BJ (cell line): ENCODE data around the gene HEMK1. TPM values are rescaled to one million over a fixed set of nuclear protein-coding genes. Genes with fewer than 3 reads are reported as not detected.
A peak's percentile ranks its signal among the peaks of the same experiment; 100 is the strongest.

Experiments
- CTCF ChIA-PET: fragments of 350-600 bp; formaldehyde crosslinking; extraction: SDS; loops from one replicate; lab custom pipeline; 2021; ENCODE audit warnings: antibody characterized with exemption, inconsistent platforms; lab: Yijun Ruan, JAX
- POLR2A ChIA-PET: fragments of 300-600 bp; sonication (Branson Sonifier 250); formaldehyde crosslinking; extraction: SDS; loops from one replicate; lab custom pipeline; 2021; ENCODE audit warnings: antibody characterized with exemption; lab: Charles Lee
- DNase-seq: peaks from one replicate; pipeline ENCODE4 v3.0.0-alpha.2; 2011; ENCODE audit warnings: low read depth
- H3K27me3 ChIP-seq: 2 replicates; pipeline ENCODE4 v1.6.0; 2011; ENCODE audit warnings: low read length; ENCODE audit not compliant: control insufficient read depth, insufficient read depth
- H3K36me3 ChIP-seq: 2 replicates; pipeline ENCODE4 v1.5.1; 2011; ENCODE audit warnings: low read length; ENCODE audit not compliant: control insufficient read depth, insufficient read depth
- H3K4me3 ChIP-seq: 2 replicates; pipeline ENCODE4 v1.5.1; 2011; ENCODE audit warnings: low read depth, mild to moderate bottlenecking, control low read depth, low read length
- polyA plus RNA-seq: library from polyadenylated mRNA; depleted of rRNA; stranded (reverse); fragments of >200 nt; gene quantifications from 2 replicates; pipeline ENCODE4 v1.2.3, GENCODE V29; 2011
- TF ChIP-seq, protein P1 (sequence below): IDR thresholded peaks from 2 replicates; pipeline ENCODE4 v1.5.1; 2011; ENCODE audit warnings: low read depth, mild to moderate bottlenecking, control low read depth, inconsistent platforms, low read length, moderate library complexity; ENCODE audit not compliant: insufficient read depth

The HEMK1 gene
- polyA plus RNA-seq, 1 experiment: 21.3 TPM

DNA sequence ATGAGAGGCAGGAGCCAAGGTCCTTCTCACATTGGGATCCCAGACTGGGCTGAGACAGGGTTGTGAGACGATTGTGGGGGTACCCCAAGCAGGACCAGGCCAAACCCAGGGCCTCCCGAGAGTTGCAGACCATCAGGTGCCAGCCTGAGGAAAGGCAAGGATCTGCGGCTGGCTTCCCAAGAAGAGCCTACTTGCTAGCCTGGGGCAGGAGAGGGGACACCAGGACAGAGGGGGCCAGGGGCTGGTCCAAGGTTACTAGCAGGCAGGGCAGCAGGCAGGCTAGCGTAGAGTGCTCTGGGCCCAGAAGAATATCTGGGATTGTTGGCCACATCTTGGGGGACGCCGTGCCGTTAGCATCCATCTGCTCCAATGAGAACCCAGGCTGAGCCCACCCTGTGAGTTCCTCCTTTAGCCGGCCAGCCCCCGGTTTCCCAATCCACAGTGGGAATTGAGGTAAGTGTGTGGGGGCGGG, 41.7 kb downstream of the HEMK1 start:
- Histone ChIP-seq H3K27me3 (no peaks in the 10 kb centered on the region), H3K4me3 (peak overlapping the region; percentile 68), H3K36me3 (peaks cover 9% of the 10 kb centered on the region)
- no peak for DNase-seq
- CTCF ChIA-PET: interaction anchor here (1.0 to 15.0 kb wide), 9 partner anchors 9 to 775 kb away, joined by 3 to 479 read pairs (median 5); partner anchors contain the start of genes C3orf18, HEMK1 and MANF
- TF ChIP-seq, protein P1, sequence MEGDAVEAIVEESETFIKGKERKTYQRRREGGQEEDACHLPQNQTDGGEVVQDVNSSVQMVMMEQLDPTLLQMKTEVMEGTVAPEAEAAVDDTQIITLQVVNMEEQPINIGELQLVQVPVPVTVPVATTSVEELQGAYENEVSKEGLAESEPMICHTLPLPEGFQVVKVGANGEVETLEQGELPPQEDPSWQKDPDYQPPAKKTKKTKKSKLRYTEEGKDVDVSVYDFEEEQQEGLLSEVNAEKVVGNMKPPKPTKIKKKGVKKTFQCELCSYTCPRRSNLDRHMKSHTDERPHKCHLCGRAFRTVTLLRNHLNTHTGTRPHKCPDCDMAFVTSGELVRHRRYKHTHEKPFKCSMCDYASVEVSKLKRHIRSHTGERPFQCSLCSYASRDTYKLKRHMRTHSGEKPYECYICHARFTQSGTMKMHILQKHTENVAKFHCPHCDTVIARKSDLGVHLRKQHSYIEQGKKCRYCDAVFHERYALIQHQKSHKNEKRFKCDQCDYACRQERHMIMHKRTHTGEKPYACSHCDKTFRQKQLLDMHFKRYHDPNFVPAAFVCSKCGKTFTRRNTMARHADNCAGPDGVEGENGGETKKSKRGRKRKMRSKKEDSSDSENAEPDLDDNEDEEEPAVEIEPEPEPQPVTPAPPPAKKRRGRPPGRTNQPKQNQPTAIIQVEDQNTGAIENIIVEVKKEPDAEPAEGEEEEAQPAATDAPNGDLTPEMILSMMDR: no peak
- POLR2A ChIA-PET: interaction anchor here (1.0 kb wide), 1 partner anchor 13 kb away, joined by 3 read pairs; no protein-coding TSS in a partner anchor

DNA sequence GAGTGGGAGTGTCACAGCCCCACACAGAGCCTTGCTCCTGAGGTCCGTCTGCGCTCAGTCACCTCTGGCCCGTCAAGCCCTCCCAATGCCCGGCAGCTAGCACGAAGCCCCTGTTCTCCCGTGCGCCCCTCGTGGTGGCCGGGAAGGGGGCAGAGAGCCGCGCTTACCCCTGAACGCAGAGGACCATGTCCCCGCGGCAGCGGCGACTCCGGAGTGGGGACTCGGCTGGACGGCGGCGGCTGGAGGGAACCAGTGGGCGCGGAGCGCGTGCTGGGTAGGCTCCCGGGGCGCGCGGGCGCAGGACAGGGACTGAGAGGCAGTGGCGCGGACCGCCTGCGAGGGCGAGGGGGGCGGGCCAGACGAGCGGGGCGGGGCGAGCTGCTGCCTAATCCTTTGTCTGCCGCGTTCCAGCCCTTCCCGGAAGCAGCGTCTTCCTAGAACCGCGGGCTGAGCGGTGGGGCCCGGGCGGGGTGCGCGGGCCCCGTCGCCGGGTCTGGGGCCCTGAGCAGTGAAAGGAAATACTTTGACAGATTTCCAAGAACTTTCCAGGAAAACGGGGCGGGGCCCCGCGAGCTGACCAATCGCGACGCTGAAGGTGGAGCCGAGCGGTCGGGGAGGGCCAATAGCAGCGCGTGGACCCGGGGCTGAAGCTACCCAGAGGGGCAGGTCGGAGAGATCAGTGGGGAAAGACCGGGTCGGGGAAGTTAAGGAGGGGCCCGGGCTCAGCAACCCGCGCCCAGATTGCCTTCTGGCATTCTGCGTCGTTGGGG, 42.3 kb downstream of the HEMK1 start, which contains the start of gene CISH:
CISH (minus strand) TSS at position 311 of the 770 bp plus-strand sequence; CDS start at position 187, 124 bp downstream.
- Histone ChIP-seq H3K36me3 (peaks cover 8% of the 10 kb centered on the region), H3K4me3 (peak within 1 kb of the TSS; percentile 68), H3K27me3 (no peaks in the 10 kb centered on the region)
- TF ChIP-seq, protein P1: peak; percentile 60
- POLR2A ChIA-PET: interaction anchor here (0.6 to 1.0 kb wide), 2 partner anchors 10 to 13 kb away, joined by 3 read pairs; no protein-coding TSS in a partner anchor
- CTCF ChIA-PET: interaction anchor here (0.8 to 15.0 kb wide), 14 partner anchors 9 to 778 kb away, joined by 3 to 479 read pairs (median 4); partner anchors contain the start of genes C3orf18, HEMK1 and MANF
- peak; percentile 67 for DNase-seq

DNA sequence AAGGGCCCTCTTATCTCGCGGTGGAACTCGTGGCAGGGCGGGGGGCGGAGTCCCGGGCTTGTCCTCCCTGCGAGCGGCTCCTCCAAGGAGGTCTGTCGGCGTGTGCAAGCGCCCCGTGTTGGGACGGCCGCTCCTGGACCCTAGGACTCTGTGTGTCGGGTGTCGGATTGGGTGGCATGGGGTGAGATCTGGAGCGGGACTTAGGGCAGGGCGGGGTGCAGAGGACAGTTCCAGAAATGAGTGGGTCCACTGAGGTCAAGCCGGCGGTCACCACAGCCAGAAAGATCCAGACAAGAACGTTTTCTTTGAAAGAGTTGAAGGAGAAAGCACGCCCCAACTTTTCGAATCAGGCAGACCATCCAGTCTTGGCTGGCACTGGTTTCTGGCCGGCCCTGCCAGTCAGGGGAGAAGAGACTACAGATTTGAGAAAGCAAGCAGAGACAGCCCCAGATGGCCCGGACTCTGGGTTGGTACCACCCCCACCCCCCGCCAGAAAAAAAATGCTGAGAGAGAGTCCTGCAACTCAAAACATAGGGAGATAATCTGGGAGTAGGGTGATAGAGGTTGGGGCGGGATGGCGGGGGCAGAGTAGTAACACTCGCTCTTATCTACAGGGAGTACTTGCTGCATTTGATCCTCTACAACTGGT, 43.0 kb downstream of the HEMK1 start:
- ChIA-PET POLR2A (interaction anchor here (1.0 kb wide), 1 partner anchor 14 kb away, joined by 3 read pairs; no protein-coding TSS in a partner anchor), CTCF (interaction anchor here (0.8 to 15.0 kb wide), 19 partner anchors 8 to 778 kb away, joined by 3 to 479 read pairs (median 4); partner anchors contain the start of genes C3orf18, HEMK1 and MANF)
- Histone ChIP-seq H3K36me3 (peaks cover 7% of the 10 kb centered on the region), H3K27me3 (no peaks in the 10 kb centered on the region), H3K4me3 (peak overlapping the region; percentile 68)
- no peak for DNase-seq
- TF ChIP-seq, protein P1: no peak

DNA sequence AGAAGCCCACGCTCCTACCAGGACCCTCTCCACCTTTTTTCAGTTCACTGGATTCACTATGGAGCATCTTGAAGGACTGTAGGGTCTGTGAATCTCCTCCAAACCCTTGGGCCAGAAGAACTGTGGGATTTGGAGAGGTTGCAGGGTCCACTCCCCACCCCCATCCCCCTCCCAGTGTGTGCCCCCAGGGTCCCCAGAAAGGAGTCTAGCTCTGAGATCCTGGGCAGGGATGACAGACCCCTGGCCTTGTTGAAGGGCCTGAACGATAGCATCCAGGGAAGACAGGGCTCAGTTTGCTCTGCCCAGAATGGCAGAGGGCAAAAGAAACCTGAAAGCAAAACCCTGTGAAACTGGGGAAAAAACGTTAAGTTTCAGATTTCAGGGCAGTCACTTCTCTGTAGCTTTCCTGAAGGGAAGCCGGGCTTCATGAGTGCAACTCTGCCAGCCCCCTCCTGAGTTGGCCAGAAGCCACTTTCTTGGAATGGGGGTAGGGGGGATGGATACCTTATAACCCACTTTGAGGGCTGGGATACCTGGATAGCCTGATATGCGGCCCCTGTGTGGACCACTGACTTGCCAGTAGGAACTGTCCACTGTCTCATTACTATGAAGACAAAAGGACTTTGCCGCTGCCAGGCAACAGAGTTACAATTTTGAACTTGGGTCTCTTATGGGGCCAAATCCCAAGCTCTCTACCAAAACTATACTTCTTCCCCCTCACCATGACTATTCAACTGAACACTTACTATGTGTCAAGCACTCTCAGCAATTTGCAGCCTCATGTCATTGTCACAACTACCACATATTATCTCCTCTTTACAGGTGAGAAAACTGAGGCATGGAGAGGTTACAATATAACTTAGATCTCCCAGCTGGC, 43.9 kb downstream of the HEMK1 start:
- CTCF ChIA-PET: interaction anchor here (0.5 to 15.0 kb wide), 18 partner anchors 10 to 731 kb away, joined by 3 to 479 read pairs (median 4); partner anchors contain the start of genes C3orf18 and HEMK1
- Histone ChIP-seq H3K36me3 (peaks cover 2% of the 10 kb centered on the region; the same call in 1 of the 2 replicates), H3K27me3 (no peaks in the 10 kb centered on the region), H3K4me3 (no peak overlapping the region)
- TF ChIP-seq, protein P1: no peak
- POLR2A ChIA-PET: no interaction called here
- no peak for DNase-seq
